ENCODE measurements around the gene RABL2B. TPM values are rescaled to one million over a fixed set of nuclear protein-coding genes. Genes with fewer than 3 reads are reported as not detected.
"Not testable (repeated sequence)": the region's sequence is repeated elsewhere in the genome, so short reads cannot be mapped to it uniquely, and the experiment has no call there.

The RABL2B gene
- 10 to 100 TPM; 11.5 to 17.1 TPM for polyA plus RNA-seq

DNA sequence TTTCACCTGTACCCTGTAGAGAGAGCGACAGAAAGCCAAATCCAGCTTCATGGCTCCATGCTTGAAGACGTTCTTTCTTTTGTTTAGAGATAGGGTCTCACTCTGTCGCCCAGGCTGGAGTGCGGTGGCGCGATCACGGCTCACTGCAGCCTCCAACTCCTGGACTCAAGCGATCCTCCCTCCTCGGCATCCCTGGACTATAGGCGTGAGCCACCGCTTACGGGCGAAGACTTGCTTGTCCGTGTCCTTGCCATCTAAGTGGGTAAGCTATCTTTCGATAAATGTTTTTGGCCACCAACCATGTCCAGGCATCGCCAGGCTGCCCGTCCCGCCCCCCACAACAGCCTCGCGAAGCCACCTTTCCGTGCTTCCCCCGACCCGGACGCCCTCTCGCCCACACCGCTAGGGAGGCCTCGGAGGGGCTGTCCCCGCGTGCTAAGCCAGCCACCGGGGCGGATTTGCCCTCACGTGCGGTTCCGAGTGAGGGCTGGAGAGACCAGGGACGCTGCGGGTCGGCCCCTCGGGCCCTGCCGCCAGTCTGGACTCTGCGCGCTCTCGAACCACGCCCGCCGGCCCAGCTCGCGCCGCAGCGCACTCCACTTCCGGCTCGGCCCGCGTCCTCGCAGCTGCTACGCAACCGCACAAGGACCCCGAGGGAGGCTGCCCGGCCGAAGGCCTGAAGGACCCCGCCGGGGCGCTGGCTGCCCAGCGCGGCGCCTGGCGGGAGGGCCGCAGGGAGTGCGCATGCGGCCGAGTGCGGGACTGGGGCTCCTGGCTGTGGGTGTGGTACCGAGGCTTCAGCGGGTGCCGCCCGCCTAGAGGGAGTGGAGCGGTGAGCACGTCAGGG lies at the start of gene RABL2B:
Gene RABL2B (minus strand): TSS at position 604 of the 847 bp plus-strand sequence. CDS start 1,342 bp downstream, outside the sequence.
- H3K4me3 ChIP-seq (ENCODE audit: low read depth in 1 of 2, low read length in 2 of 2): peak within 1 kb of the TSS; percentile 50 to 52
- H3K27ac ChIP-seq (ENCODE audit: low read depth in 2 of 2, low read length in 1 of 2); H3K36me3 ChIP-seq (ENCODE audit: control insufficient read depth in 2 of 2, insufficient read depth in 2 of 2, low read length in 1 of 2); H3K4me1 ChIP-seq (ENCODE audit: control insufficient read depth in 2 of 2, insufficient read depth in 2 of 2, low read length in 1 of 2); H3K9me3 ChIP-seq (ENCODE audit: control insufficient read depth in 2 of 2, insufficient read depth in 1 of 2, low read depth in 1 of 2, low read length in 1 of 2); H3K27me3 ChIP-seq (ENCODE audit: control insufficient read depth in 1 of 2, insufficient read depth in 2 of 2, low read length in 2 of 2): not testable (repeated sequence)
- WGBS, 2 donors: 0 to 2% methylated on average over 34 to 62 of the region's 77 CpGs

DNA sequence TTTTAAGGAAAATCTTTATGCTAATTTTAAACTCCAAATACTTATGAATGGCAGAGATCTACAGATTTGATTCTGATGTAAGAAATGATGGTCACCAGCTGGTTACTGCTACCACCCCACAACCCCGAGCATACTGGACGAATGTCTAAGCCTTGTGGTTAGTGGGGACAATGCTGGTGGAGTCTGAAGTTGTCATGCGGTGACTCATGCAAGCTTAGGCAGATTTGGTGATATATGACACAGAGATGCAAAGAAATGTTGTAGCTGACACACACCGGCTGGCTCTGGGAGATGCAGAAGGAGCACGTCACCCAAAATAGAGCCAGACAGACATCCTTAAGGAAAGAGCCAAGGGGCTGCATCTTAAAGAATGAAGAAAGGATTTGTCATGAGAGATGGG lies 3.5 kb upstream of the RABL2B start:
- H3K4me3 ChIP-seq (ENCODE audit: low read depth in 1 of 2, low read length in 2 of 2); H3K27ac ChIP-seq (ENCODE audit: low read depth in 2 of 2, low read length in 1 of 2); H3K36me3 ChIP-seq (ENCODE audit: control insufficient read depth in 2 of 2, insufficient read depth in 2 of 2, low read length in 1 of 2); H3K9me3 ChIP-seq (ENCODE audit: control insufficient read depth in 2 of 2, insufficient read depth in 1 of 2, low read depth in 1 of 2, low read length in 1 of 2); H3K27me3 ChIP-seq (ENCODE audit: control insufficient read depth in 1 of 2, insufficient read depth in 2 of 2, low read length in 2 of 2); H3K4me1 ChIP-seq (ENCODE audit: control insufficient read depth in 2 of 2, insufficient read depth in 2 of 2, low read length in 1 of 2): not testable (repeated sequence)
- WGBS, 2 donors: 56 to 85% methylated on average over 2 to 4 of the region's 5 CpGs

DNA sequence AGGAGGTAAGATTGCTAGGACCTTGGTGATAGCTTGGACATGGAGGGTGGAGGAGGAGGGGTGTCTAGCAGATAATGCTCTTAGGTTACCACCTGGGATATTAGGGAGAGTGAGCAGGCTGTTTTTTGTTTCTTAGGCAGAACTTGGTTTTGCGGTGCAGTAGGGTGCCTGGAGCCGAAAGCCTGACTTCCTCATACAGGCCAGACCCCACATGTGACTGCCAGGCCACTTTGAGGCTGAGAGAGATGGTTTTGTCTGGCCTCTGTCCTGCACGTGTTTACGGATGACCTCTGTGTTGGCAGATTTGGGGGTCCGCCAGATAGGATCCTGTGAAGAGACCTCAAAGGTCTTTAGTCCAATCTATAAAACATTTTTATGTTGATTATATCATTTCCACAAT lies 1.9 kb upstream of the RABL2B start:
- not testable (repeated sequence) for H3K4me3 ChIP-seq (ENCODE audit: low read depth in 1 of 2, low read length in 2 of 2); H3K36me3 ChIP-seq (ENCODE audit: control insufficient read depth in 2 of 2, insufficient read depth in 2 of 2, low read length in 1 of 2); H3K27ac ChIP-seq (ENCODE audit: low read depth in 2 of 2, low read length in 1 of 2); H3K27me3 ChIP-seq (ENCODE audit: control insufficient read depth in 1 of 2, insufficient read depth in 2 of 2, low read length in 2 of 2); H3K9me3 ChIP-seq (ENCODE audit: control insufficient read depth in 2 of 2, insufficient read depth in 1 of 2, low read depth in 1 of 2, low read length in 1 of 2); H3K4me1 ChIP-seq (ENCODE audit: control insufficient read depth in 2 of 2, insufficient read depth in 2 of 2, low read length in 1 of 2)
- WGBS, 2 donors: 80 to 89% methylated on average over 5 of the region's 5 CpGs

DNA sequence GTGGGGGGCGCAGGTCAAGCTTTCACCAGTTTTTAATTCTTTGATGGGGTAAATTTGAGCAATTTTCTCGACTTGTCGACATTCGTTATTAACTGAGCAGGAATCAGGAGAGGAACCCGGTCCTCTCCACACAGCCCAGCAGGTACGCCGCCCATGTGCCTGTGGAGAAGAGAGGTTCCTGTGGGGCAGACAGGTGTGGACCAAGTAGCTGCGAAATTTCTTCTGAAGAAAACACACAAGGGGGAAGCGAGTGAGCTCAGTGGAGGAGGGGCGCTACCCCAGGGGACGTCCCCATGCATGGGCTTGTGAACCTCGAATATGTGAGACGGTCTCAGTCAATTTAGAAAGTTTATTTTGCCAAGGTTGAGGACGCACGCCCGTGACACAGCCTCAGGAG lies 442 bp upstream of the RABL2B start:
- H3K4me1 ChIP-seq (ENCODE audit: control insufficient read depth in 2 of 2, insufficient read depth in 2 of 2, low read length in 1 of 2); H3K9me3 ChIP-seq (ENCODE audit: control insufficient read depth in 2 of 2, insufficient read depth in 1 of 2, low read depth in 1 of 2, low read length in 1 of 2); H3K27me3 ChIP-seq (ENCODE audit: control insufficient read depth in 1 of 2, insufficient read depth in 2 of 2, low read length in 2 of 2); H3K36me3 ChIP-seq (ENCODE audit: control insufficient read depth in 2 of 2, insufficient read depth in 2 of 2, low read length in 1 of 2); H3K27ac ChIP-seq (ENCODE audit: low read depth in 2 of 2, low read length in 1 of 2): not testable (repeated sequence)
- H3K4me3 ChIP-seq (ENCODE audit: low read depth in 1 of 2, low read length in 2 of 2): peak overlapping the region; percentile 38 to 39
- WGBS, 2 donors: 0 to 1% methylated on average over 7 to 9 of the region's 16 CpGs

DNA sequence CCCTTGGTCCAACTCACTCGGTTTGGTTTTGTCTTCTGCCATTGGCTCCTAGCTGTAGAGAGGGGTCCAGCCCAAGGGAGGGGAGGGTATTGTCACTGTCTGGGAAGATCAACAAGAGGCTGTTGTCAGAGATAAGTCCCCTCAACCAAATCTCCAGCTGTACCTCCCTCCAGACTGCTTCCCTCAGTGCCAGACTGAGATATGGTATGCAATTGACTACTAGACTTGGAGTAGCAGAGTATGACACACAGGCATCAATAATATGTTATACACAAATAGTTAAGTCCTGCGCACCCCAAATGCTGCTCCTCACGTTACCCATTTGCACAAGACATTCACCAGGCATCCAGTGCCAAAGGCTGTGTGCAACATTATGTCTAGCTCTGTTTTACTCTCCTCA lies 1.2 kb downstream of the RABL2B start:
- not testable (repeated sequence) for H3K27me3 ChIP-seq (ENCODE audit: control insufficient read depth in 1 of 2, insufficient read depth in 2 of 2, low read length in 2 of 2); H3K9me3 ChIP-seq (ENCODE audit: control insufficient read depth in 2 of 2, insufficient read depth in 1 of 2, low read depth in 1 of 2, low read length in 1 of 2); H3K4me3 ChIP-seq (ENCODE audit: low read depth in 1 of 2, low read length in 2 of 2); H3K27ac ChIP-seq (ENCODE audit: low read depth in 2 of 2, low read length in 1 of 2); H3K4me1 ChIP-seq (ENCODE audit: control insufficient read depth in 2 of 2, insufficient read depth in 2 of 2, low read length in 1 of 2); H3K36me3 ChIP-seq (ENCODE audit: control insufficient read depth in 2 of 2, insufficient read depth in 2 of 2, low read length in 1 of 2)
- 83 to 87% methylated on average over 2 of the region's 3 CpGs for WGBS, 2 donors

- 82 to 85% methylated on average over 4 of the region's 4 CpGs for WGBS, 2 donors
- not testable (repeated sequence) for H3K4me1 ChIP-seq (ENCODE audit: control insufficient read depth in 2 of 2, insufficient read depth in 2 of 2, low read length in 1 of 2); H3K27me3 ChIP-seq (ENCODE audit: control insufficient read depth in 1 of 2, insufficient read depth in 2 of 2, low read length in 2 of 2); H3K9me3 ChIP-seq (ENCODE audit: control insufficient read depth in 2 of 2, insufficient read depth in 1 of 2, low read depth in 1 of 2, low read length in 1 of 2); H3K27ac ChIP-seq (ENCODE audit: low read depth in 2 of 2, low read length in 1 of 2); H3K36me3 ChIP-seq (ENCODE audit: control insufficient read depth in 2 of 2, insufficient read depth in 2 of 2, low read length in 1 of 2); H3K4me3 ChIP-seq (ENCODE audit: low read depth in 1 of 2, low read length in 2 of 2)
Measured at GRCh38 chr22:50780244-50780643, 3.2 kb downstream of the RABL2B start.

GRCh38 chr22:50777631-50778030 lies 5.8 kb downstream of the RABL2B start:
- not testable (repeated sequence) for H3K36me3 ChIP-seq (ENCODE audit: control insufficient read depth in 2 of 2, insufficient read depth in 2 of 2, low read length in 1 of 2)
- WGBS, 2 donors: 87 to 90% methylated on average over 5 of the region's 5 CpGs

DNA sequence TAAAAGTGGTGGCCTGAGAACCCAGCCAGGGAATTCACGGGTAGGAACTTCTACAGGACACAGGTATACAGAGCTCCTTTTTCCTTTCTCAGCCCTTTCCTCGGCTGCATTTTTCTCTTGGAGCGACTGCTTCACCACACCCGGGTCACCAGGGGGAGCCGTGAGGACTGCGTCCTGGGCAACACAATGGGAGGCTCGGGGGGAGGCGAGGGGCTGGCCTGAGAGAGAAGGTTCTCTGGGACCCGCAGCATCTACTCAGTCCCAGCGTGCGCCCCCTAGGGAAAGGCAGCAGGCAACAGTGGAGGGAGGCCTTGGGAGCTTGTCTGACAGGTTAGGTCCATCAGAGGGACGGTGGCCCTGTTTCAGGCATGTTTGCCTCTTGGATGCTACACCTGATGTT lies 8.3 kb downstream of the RABL2B start:
- H3K36me3 ChIP-seq (ENCODE audit: control insufficient read depth in 2 of 2, insufficient read depth in 2 of 2, low read length in 1 of 2); H3K9me3 ChIP-seq (ENCODE audit: control insufficient read depth in 2 of 2, insufficient read depth in 1 of 2, low read depth in 1 of 2, low read length in 1 of 2); H3K4me1 ChIP-seq (ENCODE audit: control insufficient read depth in 2 of 2, insufficient read depth in 2 of 2, low read length in 1 of 2); H3K27me3 ChIP-seq (ENCODE audit: control insufficient read depth in 1 of 2, insufficient read depth in 2 of 2, low read length in 2 of 2); H3K4me3 ChIP-seq (ENCODE audit: low read depth in 1 of 2, low read length in 2 of 2): not testable (repeated sequence)
- 25 to 27% methylated on average over 12 of the region's 12 CpGs for WGBS, 2 donors
- peak overlapping the region in 1 of 2 donors; percentile 1 for H3K27ac ChIP-seq (ENCODE audit: low read depth in 2 of 2, low read length in 1 of 2)

More at GRCh38 chr22:50777631-50778030, 5.8 kb downstream of the RABL2B start:
- H3K27me3 ChIP-seq (ENCODE audit: control insufficient read depth in 1 of 2, insufficient read depth in 2 of 2, low read length in 2 of 2); H3K9me3 ChIP-seq (ENCODE audit: control insufficient read depth in 2 of 2, insufficient read depth in 1 of 2, low read depth in 1 of 2, low read length in 1 of 2); H3K4me3 ChIP-seq (ENCODE audit: low read depth in 1 of 2, low read length in 2 of 2); H3K4me1 ChIP-seq (ENCODE audit: control insufficient read depth in 2 of 2, insufficient read depth in 2 of 2, low read length in 1 of 2); H3K27ac ChIP-seq (ENCODE audit: low read depth in 2 of 2, low read length in 1 of 2): not testable (repeated sequence)

DNA sequence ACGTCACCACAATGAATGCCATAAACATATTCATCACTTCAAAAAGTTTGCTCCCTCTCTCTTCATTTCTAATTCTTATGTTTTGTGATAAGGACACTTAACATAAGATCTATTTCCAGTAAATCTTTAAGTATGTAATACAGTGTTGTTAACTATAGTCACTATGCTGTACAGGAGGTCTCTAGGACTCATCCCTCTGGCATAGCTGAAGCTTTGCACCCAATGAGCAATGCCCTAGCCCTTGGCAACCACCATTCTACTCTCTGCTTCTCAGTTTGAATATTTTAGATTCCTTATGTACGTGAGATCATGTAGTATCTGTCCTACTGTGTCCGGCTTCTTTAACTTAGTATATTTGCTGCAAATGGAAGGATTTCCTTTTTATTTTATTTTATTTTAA lies 19.1 kb downstream of the RABL2B start:
- 73 to 76% methylated on average over 3 of the region's 3 CpGs for WGBS, 2 donors
- H3K36me3 ChIP-seq (ENCODE audit: control insufficient read depth in 2 of 2, insufficient read depth in 2 of 2, low read length in 1 of 2); H3K4me3 ChIP-seq (ENCODE audit: low read depth in 1 of 2, low read length in 2 of 2); H3K27me3 ChIP-seq (ENCODE audit: control insufficient read depth in 1 of 2, insufficient read depth in 2 of 2, low read length in 2 of 2); H3K9me3 ChIP-seq (ENCODE audit: control insufficient read depth in 2 of 2, insufficient read depth in 1 of 2, low read depth in 1 of 2, low read length in 1 of 2); H3K27ac ChIP-seq (ENCODE audit: low read depth in 2 of 2, low read length in 1 of 2); H3K4me1 ChIP-seq (ENCODE audit: control insufficient read depth in 2 of 2, insufficient read depth in 2 of 2, low read length in 1 of 2): not testable (repeated sequence)

DNA sequence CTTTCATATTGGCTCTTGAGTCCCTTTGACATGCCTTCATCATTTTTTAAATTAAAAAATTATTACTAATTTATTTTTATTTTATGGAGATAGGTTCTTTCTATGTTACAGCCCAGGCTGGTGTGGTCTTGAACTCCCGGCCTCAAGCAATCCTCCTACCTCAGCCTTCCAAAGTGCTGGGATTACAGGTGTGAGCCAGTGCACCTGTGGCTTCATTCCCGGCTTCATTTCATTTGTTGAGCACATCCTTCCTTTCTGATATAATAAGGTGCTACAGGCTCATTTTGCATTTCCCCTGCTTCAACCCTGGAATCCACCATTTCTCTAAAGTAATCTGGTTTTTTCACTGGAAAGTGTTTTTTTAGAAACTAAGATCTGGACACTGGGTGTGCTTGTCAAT lies 21.6 kb downstream of the RABL2B start:
- not testable (repeated sequence) for H3K36me3 ChIP-seq (ENCODE audit: control insufficient read depth in 2 of 2, insufficient read depth in 2 of 2, low read length in 1 of 2); H3K27ac ChIP-seq (ENCODE audit: low read depth in 2 of 2, low read length in 1 of 2); H3K4me3 ChIP-seq (ENCODE audit: low read depth in 1 of 2, low read length in 2 of 2); H3K9me3 ChIP-seq (ENCODE audit: control insufficient read depth in 2 of 2, insufficient read depth in 1 of 2, low read depth in 1 of 2, low read length in 1 of 2); H3K4me1 ChIP-seq (ENCODE audit: control insufficient read depth in 2 of 2, insufficient read depth in 2 of 2, low read length in 1 of 2); H3K27me3 ChIP-seq (ENCODE audit: control insufficient read depth in 1 of 2, insufficient read depth in 2 of 2, low read length in 2 of 2)
- WGBS, 2 donors: 85 to 91% methylated on average over 2 of the region's 2 CpGs

All from esophagus (tissue), 2 donors.